GM19099 (cell line): ENCODE data around the gene CLEC2L.

Experiments used
- POLR2A ChIP-seq: IDR thresholded peaks from 3 replicates; pipeline ENCODE4 v1.6.1; 2011; ENCODE audit warnings: low read depth; ENCODE audit not compliant: insufficient read length; ENCODE audit errors: extremely low read depth

CLEC2L gene

GRCh38 chr7:139576179-139576973 lies 52.9 kb downstream of the CLEC2L start:
- TF ChIP-seq POLR2A = no peak

- TF ChIP-seq POLR2A = no peak
These were observed 57.0 kb downstream of the CLEC2L start for GRCh38 chr7:139580435-139580834.

- TF ChIP-seq POLR2A = no peak
These were observed 58.7 kb downstream of the CLEC2L start for GRCh38 chr7:139582130-139582650.

- no peak for TF ChIP-seq POLR2A
These were observed 59.2 kb downstream of the CLEC2L start for GRCh38 chr7:139582671-139583155.

GRCh38 chr7:139583826-139584553 lies 60.5 kb downstream of the CLEC2L start:
- no peak for TF ChIP-seq POLR2A

- TF ChIP-seq POLR2A = no peak
These were observed 61.6 kb downstream of the CLEC2L start for GRCh38 chr7:139585042-139585441.

- TF ChIP-seq POLR2A = no peak
These were observed 62.8 kb downstream of the CLEC2L start for GRCh38 chr7:139586286-139586685.

GRCh38 chr7:139587535-139587934 lies 64.0 kb downstream of the CLEC2L start:
- TF ChIP-seq POLR2A = no peak

GRCh38 chr7:139588632-139589031 lies 65.1 kb downstream of the CLEC2L start:
- no peak for TF ChIP-seq POLR2A

GRCh38 chr7:139589474-139589873 lies 66.0 kb downstream of the CLEC2L start:
- TF ChIP-seq POLR2A = no peak

GRCh38 chr7:139591550-139592195 lies 68.2 kb downstream of the CLEC2L start:
- TF ChIP-seq POLR2A = no peak

GRCh38 chr7:139592801-139593461 lies 69.4 kb downstream of the CLEC2L start:
- TF ChIP-seq POLR2A = no peak

GRCh38 chr7:139594090-139594489 lies 70.6 kb downstream of the CLEC2L start:
- no peak for TF ChIP-seq POLR2A
